Omental fat pad (tissue), 4 donors: ENCODE measurements around the gene DSCAML1. TPM values are rescaled to one million over a fixed set of nuclear protein-coding genes. Genes with fewer than 3 reads are reported as not detected.

Source experiments
- ATAC-seq: fragments of 150-250 bp; one replicate; pipeline ENCODE4 v1.9.1; 2016; ENCODE audit warnings: mild to moderate bottlenecking, moderate library complexity; ENCODE audit not compliant: low FRiP score
- DNase-seq: peaks from one replicate; pipeline ENCODE4 v3.0.0-alpha.2; 2019; ENCODE audit warnings: low spot score
- total RNA-seq, 4 donors: library from RNA; depleted of rRNA; stranded (reverse); fragments of >200 nt; gene quantifications; one replicate each; pipeline ENCODE4 v1.1.0, GENCODE V29; 2016
- TF ChIP-seq, protein P1 (sequence below), 3 donors: fragments of 450-650 bp; IDR thresholded peaks; one replicate each; pipeline ENCODE4 v1.5.1; 2016 to 2017; ENCODE audit warnings: antibody characterized with exemption in 3 of 3, mild to moderate bottlenecking in 3 of 3, moderate library complexity in 2 of 3

The DSCAML1 gene
- total RNA-seq, 4 donors from 2014 or later: 0.95 to 10.9 (median 3.9) TPM

DNA sequence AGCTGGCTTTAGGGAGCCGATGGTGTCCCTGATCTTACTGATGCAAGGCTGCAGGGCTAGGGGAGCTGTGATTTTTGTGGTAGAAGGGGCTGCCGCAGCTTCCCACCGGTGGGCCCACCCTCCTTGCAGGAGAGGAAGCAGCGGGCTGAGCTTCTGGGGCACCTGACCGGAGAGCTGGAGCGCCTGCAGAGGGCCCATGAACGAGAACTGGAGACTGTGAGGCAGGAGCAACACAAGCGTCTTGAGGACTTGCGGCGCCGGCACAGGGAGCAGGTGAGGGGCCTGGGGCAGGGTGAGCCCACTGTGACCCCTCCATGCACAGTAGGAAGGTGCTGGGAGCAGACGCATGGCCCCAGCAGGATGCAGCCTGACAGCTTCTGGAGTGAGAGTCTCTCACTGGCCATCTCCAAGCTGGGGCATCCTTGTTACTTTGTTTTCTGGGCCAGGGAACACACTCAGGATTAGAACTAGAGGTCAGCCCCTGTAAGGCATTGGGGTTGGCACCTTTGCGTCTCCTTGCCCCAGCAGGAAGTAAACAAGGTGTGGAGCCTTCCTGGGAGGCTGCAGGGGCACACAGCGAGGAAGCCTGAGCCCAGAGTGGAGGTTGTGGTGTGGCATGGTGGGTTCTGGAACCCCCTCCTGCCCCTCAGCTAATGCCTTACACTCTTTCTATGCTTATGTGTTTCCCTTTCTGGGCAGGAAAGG lies 402.6 kb downstream of the DSCAML1 start:
- TF ChIP-seq, protein P1, sequence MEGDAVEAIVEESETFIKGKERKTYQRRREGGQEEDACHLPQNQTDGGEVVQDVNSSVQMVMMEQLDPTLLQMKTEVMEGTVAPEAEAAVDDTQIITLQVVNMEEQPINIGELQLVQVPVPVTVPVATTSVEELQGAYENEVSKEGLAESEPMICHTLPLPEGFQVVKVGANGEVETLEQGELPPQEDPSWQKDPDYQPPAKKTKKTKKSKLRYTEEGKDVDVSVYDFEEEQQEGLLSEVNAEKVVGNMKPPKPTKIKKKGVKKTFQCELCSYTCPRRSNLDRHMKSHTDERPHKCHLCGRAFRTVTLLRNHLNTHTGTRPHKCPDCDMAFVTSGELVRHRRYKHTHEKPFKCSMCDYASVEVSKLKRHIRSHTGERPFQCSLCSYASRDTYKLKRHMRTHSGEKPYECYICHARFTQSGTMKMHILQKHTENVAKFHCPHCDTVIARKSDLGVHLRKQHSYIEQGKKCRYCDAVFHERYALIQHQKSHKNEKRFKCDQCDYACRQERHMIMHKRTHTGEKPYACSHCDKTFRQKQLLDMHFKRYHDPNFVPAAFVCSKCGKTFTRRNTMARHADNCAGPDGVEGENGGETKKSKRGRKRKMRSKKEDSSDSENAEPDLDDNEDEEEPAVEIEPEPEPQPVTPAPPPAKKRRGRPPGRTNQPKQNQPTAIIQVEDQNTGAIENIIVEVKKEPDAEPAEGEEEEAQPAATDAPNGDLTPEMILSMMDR (IDR thresholded peaks at IDR 0.05): no peak
- DNase-seq (no peak), ATAC-seq (peak; percentile 25)

DNA sequence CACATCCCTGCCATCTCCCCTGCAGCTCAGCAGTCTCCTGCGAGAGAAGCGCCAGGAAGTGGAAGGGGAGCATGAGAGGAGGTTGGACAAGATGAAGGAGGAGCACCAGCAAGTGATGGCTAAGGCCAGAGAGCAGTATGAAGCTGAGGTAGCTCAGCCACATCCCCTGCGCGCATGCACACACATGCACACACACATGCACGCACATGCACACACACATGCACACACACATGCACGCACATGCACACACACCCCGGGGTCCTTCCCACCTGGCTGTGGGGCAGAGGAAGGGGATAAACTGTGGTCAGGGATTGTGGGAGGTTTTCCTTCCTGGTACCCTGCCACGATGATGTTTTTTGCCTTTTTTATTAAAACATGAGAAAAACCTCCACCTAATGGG lies 404.0 kb downstream of the DSCAML1 start:
- ATAC-seq (no peak), DNase-seq (no peak)
- TF ChIP-seq, protein P1 (IDR thresholded peaks at IDR 0.05): no peak

DNA sequence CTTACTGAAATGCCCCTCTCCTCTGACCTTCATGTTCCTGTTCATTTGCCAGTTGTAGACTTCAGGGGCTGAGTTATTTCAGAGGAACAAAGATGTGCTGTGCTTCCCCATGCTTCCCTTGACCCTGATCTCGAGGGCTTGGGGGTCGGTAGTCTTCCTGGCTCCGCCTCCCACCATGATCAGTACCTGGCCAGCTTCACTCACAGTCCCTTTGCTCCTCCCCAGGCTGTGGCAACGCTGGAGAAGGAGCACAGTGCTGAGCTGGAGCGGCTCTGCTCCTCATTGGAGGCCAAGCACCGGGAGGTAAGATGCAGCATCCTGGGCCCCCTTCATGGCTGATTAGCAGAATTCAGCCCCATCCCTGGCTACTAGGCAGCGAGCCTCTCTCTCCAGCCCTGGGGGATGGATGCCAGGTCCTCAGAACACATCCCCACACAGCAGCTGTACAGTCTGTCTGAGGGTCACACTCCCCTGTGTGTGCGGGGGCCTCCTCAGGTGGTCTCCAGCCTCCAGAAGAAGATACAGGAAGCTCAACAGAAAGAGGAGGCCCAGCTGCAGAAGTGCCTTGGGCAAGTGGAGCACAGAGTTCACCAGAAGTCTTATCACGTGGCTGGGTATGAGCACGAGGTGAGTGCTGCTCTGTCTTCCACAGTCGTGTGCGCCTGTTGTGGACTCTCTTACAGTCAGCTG lies 404.9 kb downstream of the DSCAML1 start:
- ATAC-seq (no peak), DNase-seq (no peak)
- TF ChIP-seq, protein P1 (IDR thresholded peaks at IDR 0.05): no peak

DNA sequence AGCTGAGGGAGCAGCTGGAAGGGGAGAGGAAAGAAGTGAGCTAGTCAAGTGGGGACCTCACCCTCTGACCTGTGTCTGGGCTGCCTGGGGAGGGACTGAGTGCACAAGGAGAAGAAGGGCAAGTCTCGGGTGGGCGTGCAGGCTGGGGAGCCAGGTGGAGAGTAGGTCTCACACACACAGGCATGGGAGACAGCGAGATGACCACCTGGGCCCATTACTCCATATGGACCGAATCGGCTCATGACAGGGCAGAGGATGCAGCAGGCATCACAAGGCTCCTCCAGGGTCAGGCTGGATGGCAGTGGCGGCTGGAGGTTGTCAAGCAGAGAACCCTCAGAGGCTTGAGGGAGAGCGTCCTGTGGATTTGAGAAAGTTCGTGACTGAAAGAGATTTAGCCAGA lies 405.8 kb downstream of the DSCAML1 start:
- DNase-seq (no peak), ATAC-seq (no peak)
- TF ChIP-seq, protein P1 (IDR thresholded peaks at IDR 0.05): no peak

DNA sequence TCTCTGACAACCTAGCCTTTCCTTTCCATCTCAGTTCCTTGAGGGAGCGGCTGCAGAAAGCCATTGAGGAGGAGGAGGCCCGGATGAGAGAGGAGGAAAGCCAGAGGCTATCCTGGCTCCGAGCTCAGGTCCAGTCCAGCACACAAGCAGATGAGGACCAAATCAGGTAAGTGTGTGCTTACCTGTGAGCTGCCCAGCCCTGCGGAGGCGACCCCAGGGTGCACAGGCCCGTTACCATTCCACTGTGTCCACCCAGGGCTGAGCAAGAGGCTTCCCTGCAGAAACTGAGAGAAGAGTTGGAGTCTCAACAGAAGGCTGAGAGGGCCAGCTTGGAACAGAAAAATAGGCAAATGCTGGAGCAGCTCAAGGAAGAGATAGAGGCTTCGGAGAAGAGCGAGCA lies 406.3 kb downstream of the DSCAML1 start:
- DNase-seq (no peak), ATAC-seq (no peak)
- TF ChIP-seq, protein P1 (IDR thresholded peaks at IDR 0.05): no peak

DNA sequence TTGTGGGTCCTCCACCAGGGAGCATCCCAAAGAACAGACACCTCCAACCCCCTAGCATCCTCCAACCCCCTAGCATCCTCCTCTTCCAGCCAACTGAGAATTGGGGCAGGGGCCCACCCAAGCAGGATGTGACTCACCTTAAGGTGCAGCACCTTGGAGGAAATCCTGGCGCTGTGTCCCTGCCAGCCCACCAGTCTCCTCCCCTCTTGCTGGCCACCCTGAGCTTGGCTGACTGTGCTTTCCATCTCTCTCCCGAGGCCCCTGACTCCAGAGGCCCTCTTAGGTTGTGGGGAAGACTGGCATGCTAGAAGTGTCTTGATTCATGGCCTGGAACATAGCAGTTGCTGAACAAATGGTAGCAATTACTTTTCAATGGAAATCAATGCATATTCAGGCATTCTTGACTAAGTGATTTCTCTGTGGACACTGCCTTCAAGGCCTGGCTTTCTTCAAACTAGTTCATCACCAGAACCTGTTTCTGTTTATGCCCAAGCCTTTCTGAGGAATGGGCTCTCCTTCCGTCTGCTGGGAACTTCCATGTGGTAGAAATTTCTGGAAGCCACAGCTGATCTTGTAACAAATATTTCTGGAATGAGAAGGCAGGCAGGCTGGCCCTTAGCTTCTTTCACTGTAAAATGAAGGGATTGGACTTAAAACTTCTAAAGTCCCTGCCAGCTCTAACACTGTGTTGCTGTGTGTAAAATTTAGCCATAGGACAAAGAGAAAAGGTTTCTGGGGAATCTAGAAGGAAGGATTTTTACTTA lies 408.8 kb downstream of the DSCAML1 start:
- TF ChIP-seq, protein P1 (IDR thresholded peaks at IDR 0.05): no peak
- no peak for ATAC-seq
- no peak for DNase-seq
